ENCODE data around the gene TOR1AIP1.
"Not testable (repeated sequence)": the region's sequence is repeated elsewhere in the genome, so short reads cannot be mapped to it uniquely, and the experiment has no call there.

The TOR1AIP1 gene

DNA sequence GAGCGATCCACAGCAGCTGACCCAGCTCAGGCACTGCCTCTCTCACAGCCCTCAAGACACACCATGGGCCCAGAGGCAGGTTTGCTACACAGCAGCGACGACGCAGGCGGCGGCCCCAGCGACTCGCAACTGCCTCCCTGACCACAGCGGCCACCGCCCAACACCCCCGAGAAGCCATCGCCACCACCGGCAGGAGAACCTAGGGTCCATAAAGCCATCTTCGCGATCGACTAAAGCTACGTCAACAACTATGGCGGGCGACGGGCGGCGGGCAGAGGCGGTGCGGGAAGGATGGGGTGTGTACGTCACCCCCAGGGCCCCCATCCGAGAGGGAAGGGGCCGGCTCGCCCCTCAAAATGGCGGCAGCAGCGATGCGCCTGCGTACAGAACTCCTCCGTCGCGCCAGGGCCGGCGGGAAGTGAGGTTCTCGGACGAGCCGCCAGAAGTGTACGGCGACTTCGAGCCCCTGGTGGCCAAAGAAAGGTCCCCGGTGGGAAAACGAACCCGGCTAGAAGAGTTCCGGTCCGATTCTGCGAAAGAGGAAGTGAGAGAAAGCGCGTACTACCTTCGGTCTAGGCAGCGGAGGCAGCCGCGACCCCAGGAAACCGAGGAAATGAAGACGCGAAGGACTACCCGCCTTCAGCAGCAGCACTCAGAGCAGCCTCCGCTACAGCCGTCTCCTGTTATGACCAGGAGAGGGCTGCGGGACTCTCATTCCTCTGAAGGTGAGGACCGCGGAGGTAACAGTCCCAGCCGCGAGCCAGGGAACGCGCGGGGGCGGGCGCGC lies at the start of gene TOR1AIP1:
TOR1AIP1 (plus strand) TSS at position 33 of the 787 bp plus-strand sequence; CDS start at position 251, 218 bp downstream.
- peak; percentile 99 for DNase-seq

DNA sequence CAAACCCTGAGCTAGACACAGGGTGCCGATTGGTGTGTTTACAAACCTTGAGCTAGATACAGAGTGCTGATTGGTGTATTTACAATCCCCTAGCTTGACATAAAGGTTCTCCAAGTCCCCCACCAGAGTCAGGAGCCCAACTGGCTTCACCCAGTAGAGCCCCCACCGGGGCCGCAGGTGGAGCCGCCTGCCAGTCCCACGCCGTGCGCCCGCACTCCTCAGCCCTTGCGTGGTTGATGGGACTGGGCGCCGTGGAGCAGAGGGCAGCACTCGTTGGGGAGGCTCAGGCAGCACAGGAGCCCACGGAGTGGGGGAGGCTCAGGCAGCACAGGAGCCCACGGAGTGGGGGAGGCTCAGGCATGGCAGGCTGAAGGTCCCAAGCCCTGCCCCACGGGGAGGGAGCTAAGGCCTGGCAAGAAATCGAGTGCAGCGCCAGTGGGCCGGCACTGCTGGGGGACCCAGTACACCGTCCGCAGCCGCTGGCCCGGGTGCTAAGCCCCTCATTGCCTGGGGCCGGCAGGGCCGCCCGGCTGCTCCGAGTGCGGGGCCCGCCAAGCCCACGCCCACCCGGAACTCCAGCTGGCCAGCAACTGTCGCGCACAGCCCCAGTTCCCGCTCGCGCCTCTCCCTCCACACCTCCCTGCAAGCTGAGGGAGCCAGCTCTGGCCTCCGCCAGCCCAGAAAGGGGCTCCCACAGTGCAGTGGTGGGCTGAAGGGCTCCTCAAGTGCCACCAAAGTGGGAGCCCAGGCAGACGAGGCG lies 45.2 kb upstream of the TOR1AIP1 start:
- not testable (repeated sequence) for DNase-seq

DNA sequence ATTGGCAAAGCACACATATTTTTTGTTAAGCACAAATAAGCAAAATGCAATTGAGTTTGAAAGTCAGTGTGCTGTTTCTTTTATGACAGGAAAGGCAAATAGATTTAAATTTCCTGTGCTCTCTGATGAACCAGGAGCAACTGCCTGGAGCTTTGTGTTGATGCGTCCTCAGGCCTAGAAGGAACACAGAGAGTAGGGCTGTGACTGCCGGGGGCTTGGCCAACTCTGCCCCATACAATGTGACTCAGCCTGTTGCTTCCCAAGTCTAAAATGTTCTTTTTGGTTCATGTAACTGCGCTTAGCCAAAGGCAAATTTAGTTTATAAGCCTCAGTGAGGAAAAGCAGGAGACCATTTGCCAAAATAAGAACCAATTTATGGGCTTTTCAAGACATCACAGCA lies 42.0 kb upstream of the TOR1AIP1 start:
- DNase-seq = no peak

DNA sequence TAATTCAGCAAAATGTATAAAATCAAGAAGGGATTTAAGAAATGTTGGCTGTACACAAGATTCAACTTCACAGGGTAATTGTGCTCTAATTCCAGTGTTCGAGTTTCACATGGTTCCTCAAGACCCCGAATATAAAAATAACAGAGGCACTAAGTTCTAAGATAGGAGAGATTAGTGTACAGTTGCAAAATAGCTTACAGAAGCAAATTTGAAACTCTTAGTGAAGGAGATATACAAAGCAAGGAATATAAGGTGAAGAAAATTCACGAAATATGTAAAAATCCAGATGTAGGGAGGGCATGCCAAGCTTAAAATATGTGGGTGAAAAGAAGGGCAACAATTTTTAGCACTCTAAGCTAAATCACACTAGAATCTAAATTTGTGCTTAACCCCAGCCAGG lies 33.9 kb upstream of the TOR1AIP1 start:
- DNase-seq = no peak

- DNase-seq = no peak
Measured at GRCh38 chr1:179853102-179853501, 29.0 kb upstream of the TOR1AIP1 start.

- not testable (repeated sequence) for DNase-seq
Measured at GRCh38 chr1:179855831-179856230, 26.3 kb upstream of the TOR1AIP1 start.

GRCh38 chr1:179856296-179856695 lies 25.8 kb upstream of the TOR1AIP1 start:
- no peak for DNase-seq

DNA sequence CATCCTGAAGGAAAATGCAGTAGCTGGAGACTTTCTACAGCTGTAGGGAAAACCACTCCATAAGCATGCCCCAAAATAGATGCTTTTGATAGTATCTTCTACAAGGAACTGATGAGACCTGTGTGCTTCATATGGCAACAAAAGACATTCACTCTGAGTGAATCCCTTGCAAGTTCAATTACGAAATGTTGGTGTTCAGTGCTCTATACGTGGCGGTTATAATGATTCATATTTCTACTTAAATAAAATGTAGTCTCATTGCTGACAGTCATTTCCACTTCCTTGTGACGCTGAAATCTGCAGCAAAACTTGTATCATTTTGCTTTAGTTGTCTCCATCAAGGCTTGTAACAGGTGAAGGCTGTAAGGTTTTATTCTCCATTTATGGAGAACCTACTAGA lies 25.1 kb upstream of the TOR1AIP1 start:
- no peak for DNase-seq

GRCh38 chr1:179860652-179861051 lies 21.4 kb upstream of the TOR1AIP1 start:
- DNase-seq = no peak

DNA sequence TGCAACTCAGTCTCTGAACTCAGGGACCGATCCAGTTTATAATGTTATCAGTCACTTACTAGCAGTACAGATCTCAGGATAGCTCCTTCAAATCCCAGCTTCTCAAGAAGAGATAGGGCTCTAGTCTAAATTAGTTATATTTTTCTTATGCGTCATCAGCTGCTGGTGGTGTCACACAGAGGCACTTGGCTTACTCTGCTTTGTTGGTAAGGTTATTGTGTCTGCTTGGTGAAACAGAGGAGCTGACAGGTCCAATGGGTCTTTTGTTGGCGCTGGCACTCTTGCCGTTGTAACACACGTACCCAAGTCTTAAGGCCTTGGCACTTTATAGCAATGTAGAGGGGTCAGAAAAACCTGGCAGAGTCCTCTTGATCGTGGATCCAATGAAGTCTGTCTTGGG lies 16.7 kb upstream of the TOR1AIP1 start:
- no peak for DNase-seq

DNA sequence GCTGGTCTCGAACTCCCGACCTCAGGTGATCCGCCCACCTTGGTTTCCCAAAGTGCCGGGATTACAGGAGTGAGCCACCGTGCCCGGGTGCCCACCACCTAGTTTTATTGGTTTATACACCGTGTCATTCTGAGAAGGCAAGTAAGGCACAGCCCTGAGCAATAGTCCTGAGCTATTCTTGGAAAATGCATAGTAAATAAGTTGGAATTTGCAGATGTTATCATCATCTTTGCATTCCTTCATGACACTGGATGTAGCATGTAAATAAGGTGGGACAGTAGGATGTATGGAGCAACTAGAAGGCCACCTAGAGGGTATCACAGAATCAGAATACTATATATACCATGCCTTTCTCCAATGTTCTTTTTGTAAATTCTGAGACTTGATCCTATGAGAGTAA lies 15.5 kb upstream of the TOR1AIP1 start:
- no peak for DNase-seq

DNA sequence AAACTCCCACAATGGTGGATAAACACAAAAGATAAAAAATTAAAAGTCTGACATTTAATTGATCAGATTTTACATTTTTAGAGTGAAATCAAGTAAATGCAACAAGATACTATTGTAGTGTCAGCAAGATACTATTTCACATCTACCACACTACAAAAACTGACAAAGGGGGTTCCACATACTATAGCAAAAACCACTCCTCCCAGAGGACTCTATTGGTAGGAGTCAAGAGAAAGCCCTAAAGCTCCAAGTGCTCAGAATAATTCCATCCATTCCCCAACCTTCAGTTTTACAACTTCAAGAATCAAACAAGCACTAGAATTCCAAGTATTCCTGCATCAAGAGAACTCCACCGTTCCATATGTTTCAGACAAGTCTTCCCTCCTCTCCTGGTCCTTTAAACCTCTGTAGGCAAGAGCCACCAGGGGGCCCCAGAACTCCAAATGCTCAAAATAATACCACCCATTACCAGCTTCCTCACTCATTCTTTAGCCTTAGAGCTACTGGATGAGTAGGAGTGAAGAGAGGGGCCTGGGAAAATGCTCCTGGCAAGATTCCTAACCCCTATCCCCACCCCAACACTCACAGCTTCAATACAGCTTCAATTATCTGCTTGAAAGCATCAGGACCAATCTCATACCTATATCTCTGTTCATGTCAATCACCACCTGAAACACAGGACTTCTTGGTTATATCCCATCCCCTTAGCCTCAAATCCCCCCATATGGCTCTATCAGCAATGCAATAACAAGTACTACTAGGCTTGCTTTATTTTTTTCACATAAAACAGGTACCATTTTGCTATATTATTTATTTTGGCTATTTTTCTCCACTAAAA lies 14.4 kb upstream of the TOR1AIP1 start:
- DNase-seq = peak; percentile 62

DNA sequence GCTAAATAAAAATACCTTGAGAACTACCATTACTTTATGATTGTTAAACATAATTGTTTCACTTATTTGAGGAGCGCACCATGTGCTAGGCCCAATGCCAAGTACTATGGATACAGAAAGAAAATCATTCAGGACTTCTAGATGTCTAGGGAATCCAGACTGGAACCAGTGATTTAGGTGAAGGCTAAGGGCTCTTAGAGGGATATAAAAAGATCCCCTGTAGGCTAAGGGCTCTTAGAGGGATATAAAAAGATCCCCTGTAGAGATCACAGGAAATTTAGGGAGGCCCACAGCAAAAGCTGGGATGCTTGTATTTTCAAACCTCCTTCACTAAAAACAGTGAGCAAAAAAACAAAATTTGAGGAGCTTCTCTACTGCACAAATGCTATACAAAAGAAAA lies 11.2 kb upstream of the TOR1AIP1 start:
- DNase-seq = no peak

DNA sequence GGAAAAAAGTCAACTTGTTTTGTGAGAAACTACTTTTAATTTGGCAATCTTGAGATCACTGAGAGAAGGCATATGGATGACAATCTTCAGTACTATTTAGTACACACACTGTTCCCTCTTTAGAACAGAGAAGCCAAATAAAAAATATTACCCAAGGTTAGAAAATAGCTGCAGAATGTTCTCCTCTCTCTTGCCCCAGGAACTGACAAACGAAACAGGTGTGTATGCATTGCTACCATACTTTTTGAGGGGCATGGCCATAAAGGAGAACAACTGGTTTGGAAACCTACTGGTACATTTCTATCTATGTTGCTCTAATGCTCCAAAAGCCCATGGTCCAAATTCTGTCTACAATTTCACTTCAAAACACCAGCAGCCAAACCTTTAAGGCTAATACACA lies 10.1 kb upstream of the TOR1AIP1 start:
- no peak for DNase-seq

DNA sequence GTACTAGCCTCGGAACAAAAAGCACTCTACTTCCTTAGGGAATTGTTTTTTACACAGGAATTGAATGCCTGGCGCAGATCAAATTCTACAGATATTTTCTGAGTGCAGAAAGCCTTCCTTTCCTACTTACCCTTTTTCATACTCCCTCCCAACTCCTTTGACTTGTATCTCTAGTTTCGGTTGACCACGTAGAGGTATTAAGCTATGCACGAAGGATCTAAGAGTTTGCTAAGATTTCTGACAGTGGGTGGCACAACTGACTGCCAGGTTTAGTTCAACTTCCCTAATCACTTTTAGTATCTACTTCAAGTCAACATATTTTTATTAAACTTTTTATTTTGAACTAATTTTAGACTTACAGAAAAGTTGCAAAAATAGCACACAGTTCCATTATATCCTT lies 9.5 kb upstream of the TOR1AIP1 start:
- no peak for DNase-seq

- no peak for DNase-seq
Measured at GRCh38 chr1:179873438-179873851, 8.6 kb upstream of the TOR1AIP1 start.

GRCh38 chr1:179875596-179876299 lies 6.3 kb upstream of the TOR1AIP1 start:
- no peak for DNase-seq

DNA sequence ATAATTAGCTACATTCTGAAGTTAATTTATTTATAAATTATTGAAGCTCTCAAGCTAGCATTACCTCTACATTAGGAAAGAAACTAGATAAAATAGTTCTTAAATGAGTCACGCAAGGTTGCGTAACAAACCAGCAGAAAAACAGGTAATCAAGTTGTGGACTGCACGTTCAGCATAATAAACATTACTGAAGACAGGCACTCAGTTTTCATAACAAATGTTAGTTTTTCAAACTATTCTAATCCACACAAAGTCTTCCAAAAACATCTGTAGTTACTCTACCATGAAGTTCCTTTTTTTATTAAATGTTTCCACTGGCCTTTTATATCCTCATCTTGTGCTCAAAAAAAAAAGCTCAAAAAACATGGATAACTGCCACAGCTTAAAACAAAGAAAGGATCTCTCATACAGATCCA lies 5.8 kb upstream of the TOR1AIP1 start:
- no peak for DNase-seq

GRCh38 chr1:179877586-179878265 lies 4.4 kb upstream of the TOR1AIP1 start, which contains the start of gene TOR1AIP2:
Gene TOR1AIP2, minus strand, starts transcription at chr1:179877803. Its CDS starts 25,138 bp downstream, at chr1:179852665.
- peak; percentile 86 for DNase-seq

DNA sequence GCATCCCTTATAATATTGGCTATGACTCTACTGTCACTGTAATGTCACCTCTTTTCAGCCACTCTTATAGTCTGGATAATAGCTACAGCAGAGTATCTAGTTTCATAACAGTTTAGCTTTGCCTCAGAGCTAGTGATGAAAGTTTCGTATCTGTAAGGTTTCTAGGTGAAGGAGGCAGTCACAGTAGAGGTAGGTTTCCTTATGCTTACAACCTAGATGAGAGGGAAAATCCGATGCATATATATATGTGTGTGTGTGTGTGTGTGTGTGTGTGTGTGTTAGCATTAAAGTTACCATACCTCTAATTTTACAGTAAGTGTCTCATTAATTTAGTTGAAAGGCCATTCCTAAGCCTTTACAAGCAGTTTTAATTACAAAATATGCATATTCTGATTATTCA lies 2.3 kb upstream of the TOR1AIP1 start:
- no peak for DNase-seq

DNA sequence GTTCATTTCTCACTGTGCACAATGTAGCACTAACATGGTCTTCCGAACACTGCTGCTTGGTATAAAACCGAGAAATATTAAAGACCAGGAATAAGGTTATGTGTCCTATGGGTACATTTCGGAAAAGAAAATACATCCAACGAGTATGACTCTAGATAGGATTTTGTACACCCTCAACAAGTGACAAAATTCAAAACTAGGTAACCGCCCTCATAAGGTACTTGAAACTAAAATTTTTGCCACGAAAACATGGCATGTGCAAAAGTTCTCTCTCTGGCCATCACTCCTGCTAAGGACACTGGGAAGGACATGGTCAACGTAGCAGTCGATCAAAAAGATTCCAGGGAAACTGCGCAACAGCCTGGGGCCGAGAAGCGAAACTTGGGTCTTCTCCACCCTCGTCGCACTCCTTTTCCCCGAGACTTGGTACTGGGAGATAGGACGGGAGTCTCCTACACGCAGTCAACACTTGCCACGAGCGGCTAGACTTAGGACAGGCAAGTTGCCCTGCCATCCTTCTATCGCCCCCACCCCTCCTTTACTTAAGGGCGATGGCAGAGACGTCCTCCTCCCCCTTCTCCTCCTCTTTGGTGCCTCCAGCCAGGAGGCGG lies 338 bp upstream of the TOR1AIP1 start:
- DNase-seq = no peak
